HL-60 (cell line): ENCODE measurements around the gene DDI2.

Experiments used
- POLR2AphosphoS5 ChIP-seq: IDR thresholded peaks from 2 replicates; pipeline ENCODE4 v1.6.1; 2012; ENCODE audit warnings: low read depth
- TF ChIP-seq, protein P1 (sequence below): IDR thresholded peaks from one replicate; pipeline ENCODE4 v1.5.1; 2011; ENCODE audit warnings: low read length, control low read depth, inconsistent platforms; ENCODE audit not compliant: insufficient read depth

DNA sequence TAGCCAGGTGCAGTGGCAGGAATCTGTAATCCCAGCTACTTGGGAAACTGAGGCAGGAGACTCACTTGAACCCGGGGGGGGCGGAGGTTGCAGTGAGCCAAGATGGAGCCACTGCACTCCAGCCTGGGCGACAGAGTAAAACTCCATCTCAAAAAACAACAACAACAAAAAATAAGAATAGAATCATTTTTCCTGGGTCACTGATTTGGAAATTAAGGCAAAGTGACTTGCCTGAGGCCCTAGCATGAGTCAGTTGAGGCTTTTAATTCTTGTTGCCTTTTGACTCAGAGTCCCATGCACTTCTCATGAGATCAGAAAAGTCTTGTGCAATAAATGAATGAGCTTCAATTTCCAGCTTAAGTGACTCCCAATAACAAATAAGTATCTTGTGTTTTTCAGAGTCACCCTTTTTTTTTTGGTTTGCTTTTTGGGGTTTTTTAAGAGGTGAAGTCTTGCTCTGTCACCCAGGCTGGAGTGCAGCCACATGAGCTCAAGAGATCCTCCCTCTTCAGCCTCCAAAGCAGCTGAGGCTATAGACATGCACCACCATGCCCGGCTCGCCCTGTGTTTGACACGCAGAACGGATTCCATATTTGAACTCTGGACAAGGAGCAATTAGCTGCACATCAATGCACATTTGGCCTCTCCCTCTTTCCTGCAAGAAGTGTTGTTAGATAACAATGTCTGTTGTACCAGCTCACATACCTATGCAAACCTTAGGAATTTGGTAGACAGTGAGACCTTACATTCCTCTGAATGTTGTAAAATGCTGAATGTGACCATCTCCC lies 63.5 kb downstream of the DDI2 start:
- TF ChIP-seq, protein P1, sequence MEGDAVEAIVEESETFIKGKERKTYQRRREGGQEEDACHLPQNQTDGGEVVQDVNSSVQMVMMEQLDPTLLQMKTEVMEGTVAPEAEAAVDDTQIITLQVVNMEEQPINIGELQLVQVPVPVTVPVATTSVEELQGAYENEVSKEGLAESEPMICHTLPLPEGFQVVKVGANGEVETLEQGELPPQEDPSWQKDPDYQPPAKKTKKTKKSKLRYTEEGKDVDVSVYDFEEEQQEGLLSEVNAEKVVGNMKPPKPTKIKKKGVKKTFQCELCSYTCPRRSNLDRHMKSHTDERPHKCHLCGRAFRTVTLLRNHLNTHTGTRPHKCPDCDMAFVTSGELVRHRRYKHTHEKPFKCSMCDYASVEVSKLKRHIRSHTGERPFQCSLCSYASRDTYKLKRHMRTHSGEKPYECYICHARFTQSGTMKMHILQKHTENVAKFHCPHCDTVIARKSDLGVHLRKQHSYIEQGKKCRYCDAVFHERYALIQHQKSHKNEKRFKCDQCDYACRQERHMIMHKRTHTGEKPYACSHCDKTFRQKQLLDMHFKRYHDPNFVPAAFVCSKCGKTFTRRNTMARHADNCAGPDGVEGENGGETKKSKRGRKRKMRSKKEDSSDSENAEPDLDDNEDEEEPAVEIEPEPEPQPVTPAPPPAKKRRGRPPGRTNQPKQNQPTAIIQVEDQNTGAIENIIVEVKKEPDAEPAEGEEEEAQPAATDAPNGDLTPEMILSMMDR = no peak
- no peak for TF ChIP-seq POLR2AphosphoS5
